Coronary artery (tissue), 2 donors: ENCODE measurements around the gene THRA.

Experiments
- DNase-seq: peaks from one replicate; pipeline ENCODE4 v3.0.0-alpha.2; 2017; ENCODE audit warnings: low spot score
- H3K27ac ChIP-seq, 2 donors: fragments of 200-600 bp; sonication (generic); one replicate each; pipeline ENCODE4 v1.5.1; 2016 to 2019
- H3K4me3 ChIP-seq: fragments of 200-600 bp; sonication (generic); 2 replicates; pipeline ENCODE4 v1.5.1; 2016; ENCODE audit warnings: mild to moderate bottlenecking, moderate library complexity
- TF ChIP-seq, protein P1 (sequence below): fragments of 200-600 bp; sonication (generic); IDR thresholded peaks from one replicate; pipeline ENCODE4 v1.5.1; 2019; ENCODE audit warnings: antibody characterized with exemption

The THRA gene

GRCh38 chr17:40106760-40107521, 44.2 kb downstream of the THRA start:
- Histone ChIP-seq H3K4me3 (no peak overlapping the region), H3K27ac (peak overlapping the region; percentile 94 to 96)
- TF ChIP-seq, protein P1, sequence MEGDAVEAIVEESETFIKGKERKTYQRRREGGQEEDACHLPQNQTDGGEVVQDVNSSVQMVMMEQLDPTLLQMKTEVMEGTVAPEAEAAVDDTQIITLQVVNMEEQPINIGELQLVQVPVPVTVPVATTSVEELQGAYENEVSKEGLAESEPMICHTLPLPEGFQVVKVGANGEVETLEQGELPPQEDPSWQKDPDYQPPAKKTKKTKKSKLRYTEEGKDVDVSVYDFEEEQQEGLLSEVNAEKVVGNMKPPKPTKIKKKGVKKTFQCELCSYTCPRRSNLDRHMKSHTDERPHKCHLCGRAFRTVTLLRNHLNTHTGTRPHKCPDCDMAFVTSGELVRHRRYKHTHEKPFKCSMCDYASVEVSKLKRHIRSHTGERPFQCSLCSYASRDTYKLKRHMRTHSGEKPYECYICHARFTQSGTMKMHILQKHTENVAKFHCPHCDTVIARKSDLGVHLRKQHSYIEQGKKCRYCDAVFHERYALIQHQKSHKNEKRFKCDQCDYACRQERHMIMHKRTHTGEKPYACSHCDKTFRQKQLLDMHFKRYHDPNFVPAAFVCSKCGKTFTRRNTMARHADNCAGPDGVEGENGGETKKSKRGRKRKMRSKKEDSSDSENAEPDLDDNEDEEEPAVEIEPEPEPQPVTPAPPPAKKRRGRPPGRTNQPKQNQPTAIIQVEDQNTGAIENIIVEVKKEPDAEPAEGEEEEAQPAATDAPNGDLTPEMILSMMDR, result no peak
- DNase-seq, result peak; percentile 71

GRCh38 chr17:40107522-40108174, 44.9 kb downstream of the THRA start:
- DNase-seq, result peak; percentile 77
- peak overlapping the region; percentile 50 for H3K4me3 ChIP-seq
- TF ChIP-seq, protein P1, result no peak
- peak overlapping the region; percentile 94 to 96 for H3K27ac ChIP-seq

DNA sequence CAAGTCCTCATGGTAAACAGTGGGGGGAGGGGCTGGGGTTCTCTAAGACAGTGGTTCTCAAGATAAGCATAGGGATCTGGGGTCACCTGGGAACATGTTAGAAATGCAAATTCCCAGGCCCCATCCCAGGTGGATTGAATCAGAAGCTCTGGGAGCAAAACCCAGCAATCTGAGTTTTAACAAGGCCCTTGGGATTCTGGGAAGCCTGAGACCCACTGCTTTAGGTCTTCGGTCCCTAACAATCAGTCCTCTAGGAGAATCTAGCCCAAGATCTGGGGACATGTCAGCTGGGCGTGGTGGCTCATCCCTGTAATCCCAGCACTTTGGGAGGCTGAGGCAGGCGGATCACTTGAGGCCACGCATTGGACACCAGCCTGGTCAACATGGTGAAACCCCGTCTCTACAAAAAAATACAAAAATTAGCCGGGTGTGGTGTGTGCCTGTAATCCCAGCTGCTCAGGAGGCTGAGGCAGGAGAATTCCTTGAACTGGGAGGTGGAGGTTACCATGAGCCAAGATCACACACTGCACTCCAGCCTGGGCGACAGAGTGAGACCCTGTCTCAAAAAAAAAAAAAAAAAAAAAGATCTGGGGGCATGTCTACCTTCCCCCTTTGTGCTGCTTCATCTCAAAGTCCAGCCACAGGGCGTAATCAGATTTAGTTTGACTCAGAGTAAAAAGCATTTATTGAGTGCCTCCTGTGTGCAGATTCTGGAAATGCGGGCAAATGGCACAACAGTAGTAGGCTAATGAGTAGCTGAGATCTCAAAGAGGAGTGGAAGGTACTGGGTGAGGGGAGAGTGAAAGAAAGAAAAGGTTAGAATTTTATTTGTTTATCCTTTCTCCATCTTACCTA, 46.4 kb downstream of the THRA start:
- peak; percentile 68 for DNase-seq
- peak overlapping the region; percentile 94 to 96 for H3K27ac ChIP-seq
- H3K4me3 ChIP-seq, result no peak overlapping the region
- TF ChIP-seq, protein P1, result no peak

DNA sequence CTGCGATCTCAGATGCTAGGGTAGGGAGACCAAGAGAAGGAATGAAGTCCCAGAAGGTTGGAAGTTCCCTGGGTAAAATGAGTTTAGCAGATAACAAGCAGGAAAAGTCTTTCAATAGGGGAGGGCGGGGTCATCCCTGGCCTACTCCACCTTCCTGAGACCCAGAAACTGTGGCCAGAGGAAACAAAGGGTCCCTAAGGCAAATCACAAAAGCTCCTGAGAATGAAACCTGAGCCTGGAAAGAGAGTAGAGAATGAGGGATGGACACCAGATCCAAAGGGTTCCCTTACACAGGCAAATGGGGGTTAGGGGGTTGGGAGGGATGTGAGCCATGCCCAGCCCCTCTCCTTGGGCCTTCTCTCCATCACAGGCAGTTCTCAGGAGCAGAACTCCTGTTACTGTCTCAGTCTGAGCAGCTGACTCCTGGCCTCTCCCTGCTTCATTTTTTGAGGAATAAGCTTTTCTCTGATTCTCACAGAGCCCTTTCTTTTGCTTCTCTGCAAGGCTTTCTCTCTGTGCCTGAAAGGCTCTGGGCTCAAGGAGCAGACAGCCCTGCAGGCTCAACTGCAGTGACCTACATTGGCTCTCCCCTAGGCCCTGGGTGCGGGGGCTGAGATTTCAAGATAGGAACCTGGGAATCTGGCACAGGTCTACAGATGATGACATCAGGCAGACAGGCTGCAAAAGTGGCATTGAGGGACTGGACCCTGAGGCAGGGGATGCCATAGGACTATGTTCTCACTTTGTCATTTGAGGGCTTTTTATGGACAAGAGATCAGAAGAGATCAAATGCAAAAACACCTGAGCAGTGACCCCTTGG, 47.5 kb downstream of the THRA start:
- Histone ChIP-seq H3K4me3 (no peak overlapping the region), H3K27ac (peak overlapping the region; percentile 94 to 96)
- TF ChIP-seq, protein P1, result no peak
- peak; percentile 73 for DNase-seq

GRCh38 chr17:40111221-40112128, 48.7 kb downstream of the THRA start:
- Histone ChIP-seq H3K4me3 (peak overlapping the region; percentile 43), H3K27ac (peak overlapping the region; percentile 94 to 96)
- DNase-seq, result peak; percentile 97
- TF ChIP-seq, protein P1, result peak; percentile 51
